A549 (cell line): ENCODE data around the gene FAM228B. TPM values are rescaled to one million over a fixed set of nuclear protein-coding genes. Genes with fewer than 3 reads are reported as not detected.

Experiments
- ATAC-seq, 2 experiments: fragments of 200-7000 bp in 1 of 2; fragments of >200 bp in 1 of 2; cut with Nextera tagmentation in 1 of 2; cut with Tn5 transposase in 1 of 2; 3 replicates each; pipeline versions ENCODE4 v1.8.0 to v1.9.1; 2018 to 2020; ENCODE audit warnings: mild to moderate bottlenecking in 1 of 2, moderate library complexity in 1 of 2
- CTCF ChIA-PET: fragments of 300-600 bp; sonication (Branson Sonifier 250); formaldehyde crosslinking; extraction: SDS; loops from one replicate; lab custom pipeline; 2021; ENCODE audit warnings: antibody characterized with exemption, inconsistent platforms; lab: Yijun Ruan, JAX
- POLR2A ChIA-PET: fragments of 350-600 bp; formaldehyde crosslinking; extraction: SDS; loops from one replicate; lab custom pipeline; 2021; ENCODE audit warnings: antibody characterized with exemption, inconsistent platforms; lab: Yijun Ruan, JAX
- DNase-seq, 2 experiments: peaks; one replicate each; pipeline versions ENCODE4 v3.0.0 to v3.0.0-alpha.2; 2011 to 2016; ENCODE audit warnings: low read depth in 1 of 2, low spot score in 1 of 2
- FAIRE-seq: peaks from 2 replicates; lab custom pipeline; 2011; peaks lifted over from hg19 to GRCh38; lab: Jason Lieb, UNC
- H3K27ac ChIP-seq, 2 experiments: fragments of >200 bp; sonication (Bioruptor Twin); formaldehyde crosslinking; 3 replicates each; pipeline ENCODE4 v1.5.1; 2016 to 2017
- H3K4me1 ChIP-seq: fragments of >200 bp; sonication (Bioruptor Twin); formaldehyde crosslinking; 3 replicates; pipeline ENCODE4 v1.6.1; 2016
- H3K4me2 ChIP-seq: fragments of >200 bp; sonication (Bioruptor Twin); formaldehyde crosslinking; 3 replicates; pipeline ENCODE4 v1.6.1; 2016
- H3K4me3 ChIP-seq: fragments of >200 bp; sonication (Bioruptor Twin); formaldehyde crosslinking; 3 replicates; pipeline ENCODE4 v1.5.1; 2016
- H3K9me3 ChIP-seq: fragments of >200 bp; sonication (Bioruptor Twin); formaldehyde crosslinking; 3 replicates; pipeline ENCODE4 v1.6.1; 2016
- BCL3 ChIP-seq: fragments of >200 bp; sonication (Bioruptor Twin); formaldehyde crosslinking; IDR thresholded peaks from 3 replicates; pipeline ENCODE4 v1.6.1; 2016
- BHLHE40 ChIP-seq: IDR thresholded peaks from 2 replicates; pipeline ENCODE4 v1.6.1; 2012; ENCODE audit warnings: low read depth, low read length, inconsistent platforms
- CHD2 ChIP-seq: fragments of 150-350 bp; IDR thresholded peaks from 2 replicates; pipeline ENCODE4 v1.6.1; 2014; ENCODE audit warnings: low read length; ENCODE audit not compliant: partially characterized antibody
- CHD4 ChIP-seq: fragments of 200-600 bp; sonication (generic); IDR thresholded peaks from 2 replicates; pipeline ENCODE4 v1.6.1; 2016; ENCODE audit warnings: antibody characterized with exemption, mild to moderate bottlenecking, borderline replicate concordance
- EHF ChIP-seq: fragments of 250-450 bp; sonication (Bioruptor Pico); IDR thresholded peaks from 2 replicates; pipeline ENCODE4 v1.5.0; 2020; ENCODE audit warnings: mild to moderate bottlenecking
- EHMT2 ChIP-seq: fragments of 200-600 bp; sonication (generic); IDR thresholded peaks from 2 replicates; pipeline ENCODE4 v1.6.1; 2016; ENCODE audit warnings: antibody characterized with exemption, low read depth, mild to moderate bottlenecking, moderate library complexity
- HDAC2 ChIP-seq: fragments of 200-600 bp; sonication (generic); IDR thresholded peaks from 2 replicates; pipeline ENCODE4 v1.6.1; 2016
- HES2 ChIP-seq: fragments of >200 bp; sonication (Bioruptor Twin); formaldehyde crosslinking; IDR thresholded peaks from 2 replicates; pipeline ENCODE4 v1.6.1; 2016
- HEYL ChIP-seq: fragments of 250-450 bp; sonication (Bioruptor Pico); IDR thresholded peaks from 2 replicates; pipeline ENCODE4 v1.8.0; 2021; ENCODE audit warnings: mild to moderate bottlenecking, moderate library complexity
- KDM5A ChIP-seq: fragments of 200-600 bp; sonication (generic); IDR thresholded peaks from 2 replicates; pipeline ENCODE4 v1.6.1; 2016; ENCODE audit warnings: antibody characterized with exemption, mild to moderate bottlenecking
- PHF8 ChIP-seq: fragments of 200-600 bp; sonication (generic); IDR thresholded peaks from 2 replicates; pipeline ENCODE4 v1.6.1; 2016; ENCODE audit warnings: low read depth, mild to moderate bottlenecking, antibody characterized with exemption, moderate library complexity, borderline replicate concordance
- POLR2AphosphoS2 ChIP-seq: conservative IDR thresholded peaks from 2 replicates; pipeline ENCODE4 v1.6.1; 2012; ENCODE audit warnings: low read length, improper control_type of control experiment, inconsistent platforms
- RAD21 ChIP-seq, 2 experiments: fragments of >200 bp in 1 of 2; sonication (Bioruptor Twin) in 1 of 2; formaldehyde crosslinking in 1 of 2; IDR thresholded peaks in 1 of 2; conservative IDR thresholded peaks in 1 of 2; 2 replicates in 1 of 2; 3 replicates in 1 of 2; pipeline ENCODE4 v1.6.1; 2012 to 2018; ENCODE audit warnings: inconsistent platforms in 1 of 2
- RARB ChIP-seq: fragments of 250-450 bp; sonication (Bioruptor Pico); IDR thresholded peaks from 2 replicates; pipeline ENCODE4 v1.8.0; 2021; ENCODE audit warnings: mild to moderate bottlenecking, moderate library complexity
- RNF2 ChIP-seq: fragments of 200-600 bp; sonication (generic); IDR thresholded peaks from 2 replicates; pipeline ENCODE4 v1.6.1; 2016; ENCODE audit warnings: low read depth, mild to moderate bottlenecking, antibody characterized with exemption, moderate library complexity, borderline replicate concordance
- SMC3 ChIP-seq: fragments of >200 bp; sonication (Bioruptor Twin); formaldehyde crosslinking; IDR thresholded peaks from 3 replicates; pipeline ENCODE4 v1.6.1; 2018; ENCODE audit warnings: inconsistent platforms
- TP53 ChIP-seq: fragments of 250-450 bp; sonication (Bioruptor Pico); IDR thresholded peaks from 2 replicates; pipeline ENCODE4 v1.5.0; 2021; ENCODE audit warnings: mild to moderate bottlenecking, moderate library complexity
- ZFP36 ChIP-seq: fragments of 450-650 bp; IDR thresholded peaks from 2 replicates; pipeline ENCODE4 v1.6.1; 2014; ENCODE audit warnings: borderline replicate concordance; ENCODE audit not compliant: partially characterized antibody
- WGBS: methylation state at CpG from one replicate; pipeline ENCODE4 v1.1.6; 2017; ENCODE audit errors: missing lambda C conversion rate; 5-methylcytosine and 5-hydroxymethylcytosine counted together
- polyA plus RNA-seq, 4 experiments: library from polyadenylated mRNA; depleted of rRNA in 3 of 4; stranded (reverse); fragments of >200 nt; fragmentation: RNase III in 1 of 4; extraction: RNeasy Plus Mini Kit Qiagen cat#74134 plus additional on column Dnase treatment in 1 of 4; gene quantifications; 2 replicates in 3 of 4; 3 replicates in 1 of 4; pipeline ENCODE4 v1.2.3, GENCODE V29; 2011 to 2017

Gene FAM228B
- polyA plus RNA-seq, 2 of the 4 experiments (the other 2 are of a cell fraction) = 3.8 to 7.6 TPM

GRCh38 chr2:24075915-24076848 lies 47.1 kb upstream of the FAM228B start, which contains the start of gene SF3B6 (continued):
- TF ChIP-seq BCL3 = peak; percentile 94
- no peak for TF ChIP-seq HES2
- TF ChIP-seq CHD4 = no peak
- TF ChIP-seq BHLHE40 = no peak
- no peak for TF ChIP-seq RNF2
- TF ChIP-seq HEYL = no peak
- TF ChIP-seq CHD2 = peak; percentile 55
- TF ChIP-seq, all 56 proteins: peak for 17

- no peak for TF ChIP-seq BHLHE40
- TF ChIP-seq RARB (CRISPR knock-in tag) = no peak
- no peak for TF ChIP-seq ZFP36
- TF ChIP-seq PHF8 = 0 out of 2 replicates have a peak, but pooled peaks have one; percentile 18
- TF ChIP-seq HDAC2 = no peak
- no peak for TF ChIP-seq CHD2
- TF ChIP-seq EHF (CRISPR knock-in tag) = no peak
- TF ChIP-seq CHD4 = no peak
- TF ChIP-seq RAD21 (conservative IDR thresholded peaks at IDR 0.05 in 1 of 2, IDR thresholded peaks at IDR 0.05 in 1 of 2) = no peak
- no peak for TF ChIP-seq SMC3
- no peak for TF ChIP-seq EHMT2
- TF ChIP-seq TP53 (CRISPR knock-in tag) = peak; percentile 15; the same call in 1 of the 2 replicates
- TF ChIP-seq, all 56 proteins: peak for 2
- FAIRE-seq (no peak), DNase-seq (no peak), ATAC-seq (peak; percentile 50 to 58; a peak in 4 of 6 replicates)
- ChIA-PET CTCF (interaction anchor here (0.6 to 2.9 kb wide), 8 partner anchors 7 to 229 kb away, joined by 3 to 13 read pairs (median 4); partner anchors contain the start of genes ATAD2B and TP53I3), POLR2A (interaction anchor here (0.6 to 2.8 kb wide), 12 partner anchors 8 to 628 kb away, joined by 3 to 72 read pairs (median 7); partner anchors contain the start of genes ATAD2B, FAM228B, FKBP1B and PFN4)
- H3K4me3 ChIP-seq = peak overlapping the region; percentile 82
- peak overlapping the region; percentile 84 to 85 for H3K27ac ChIP-seq
- peak overlapping the region; percentile 72 for H3K4me2 ChIP-seq
- H3K9me3 ChIP-seq = no peaks in the 10 kb centered on the region
- 64% methylated on average over 34 of the region's 41 CpGs for WGBS
- H3K4me1 ChIP-seq = peaks cover 27% of the 10 kb centered on the region
These were observed 46.3 kb upstream of the FAM228B start for GRCh38 chr2:24076849-24077534.

- ATAC-seq (no peak), FAIRE-seq (no peak), DNase-seq (no peak)
- peak overlapping the region; percentile 72 for H3K4me2 ChIP-seq
- WGBS = 81% methylated on average over 9 of the region's 9 CpGs
- H3K4me1 ChIP-seq = peaks cover 32% of the 10 kb centered on the region
- CTCF ChIA-PET = interaction anchor here (1.1 to 2.9 kb wide), 3 partner anchors 87 to 200 kb away, joined by 3 to 13 read pairs (median 4); partner anchors contain the start of gene ATAD2B
- peak overlapping the region; percentile 84 to 85; a peak in 3 of 6 replicates for H3K27ac ChIP-seq
- POLR2A ChIA-PET = interaction anchor here (2.8 kb wide), 1 partner anchor 151 kb away, joined by 72 read pairs; the partner anchor contains the start of gene ATAD2B
- TF ChIP-seq POLR2AphosphoS2 = peak; percentile 77; the same call in 1 of the 2 replicates
- no peak for TF ChIP-seq KDM5A
- no peaks in the 10 kb centered on the region for H3K9me3 ChIP-seq
- H3K4me3 ChIP-seq = no peak overlapping the region
These were observed 45.8 kb upstream of the FAM228B start for GRCh38 chr2:24077535-24077877.
